GM20431 (cell line): ENCODE measurements around the gene RB1.

ENCODE experiments used
- in situ Hi-C: fragments of 300-500 bp; cut with MseI, MboI; formaldehyde crosslinking; loops from one replicate; pipeline ENCODE4 v1.15.0; 2020; ENCODE audit warnings: low sequenced_read_pairs; ENCODE audit not compliant: unreplicated experiment

RB1 gene

DNA sequence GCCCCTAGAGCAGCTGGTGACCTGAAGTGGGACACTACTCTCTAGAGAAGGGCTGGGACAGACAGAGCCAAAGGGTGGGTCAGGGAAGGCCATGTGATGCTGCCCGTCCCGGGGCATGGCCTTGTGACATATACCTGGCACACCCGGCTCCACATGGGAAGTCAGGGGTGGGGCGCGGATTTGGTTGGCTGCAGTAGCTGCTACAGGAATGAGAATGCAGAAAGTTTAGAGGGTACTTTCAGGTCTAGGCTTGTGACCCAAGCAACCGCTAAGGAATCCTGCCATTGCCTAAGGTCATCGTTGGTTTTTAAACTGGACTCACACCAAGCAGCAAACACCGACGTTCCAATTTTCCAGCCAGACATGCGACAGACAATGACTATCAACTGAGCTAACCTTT, 203.5 kb downstream of the RB1 start:
- in situ Hi-C loops, result no loop called here

DNA sequence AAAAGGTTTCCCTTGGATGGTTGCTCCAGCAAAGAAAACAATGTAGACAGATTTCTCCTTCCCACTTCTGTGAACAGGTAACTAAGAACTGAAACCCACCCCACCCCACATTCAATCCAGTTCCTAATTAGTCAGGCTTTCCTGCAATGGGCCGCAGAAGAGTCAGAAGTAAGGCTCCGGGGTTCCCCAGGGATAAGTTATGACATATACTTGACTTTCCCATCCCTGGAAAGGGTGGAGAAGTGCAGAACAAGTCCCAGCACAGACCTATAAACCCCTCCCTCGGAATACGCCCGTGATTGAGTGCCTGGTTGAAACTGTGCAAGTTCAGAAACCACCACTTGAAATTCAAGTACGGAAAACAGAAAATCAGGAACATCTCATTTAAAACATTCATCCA, 204.5 kb downstream of the RB1 start:
- in situ Hi-C loops, result no loop called here

DNA sequence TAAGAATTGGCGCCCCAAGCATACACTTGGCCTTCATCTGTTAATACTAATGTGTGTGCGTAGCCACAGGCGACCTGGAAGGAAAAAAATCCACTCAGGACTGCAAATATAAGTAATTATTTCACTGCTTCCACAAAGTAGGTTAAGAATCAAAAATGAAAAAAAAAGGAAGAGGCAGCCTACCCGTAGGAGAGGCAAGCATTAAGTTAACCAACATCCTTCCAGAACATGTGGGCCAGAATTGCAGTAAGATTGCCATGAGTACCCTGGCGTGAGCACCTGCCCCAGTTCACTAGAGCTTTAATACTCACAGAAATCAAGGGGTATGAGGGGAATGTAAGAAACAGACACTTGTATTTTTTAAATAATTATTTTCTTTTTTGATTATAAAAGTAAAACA, 207.1 kb downstream of the RB1 start:
- in situ Hi-C loops, result no loop called here

DNA sequence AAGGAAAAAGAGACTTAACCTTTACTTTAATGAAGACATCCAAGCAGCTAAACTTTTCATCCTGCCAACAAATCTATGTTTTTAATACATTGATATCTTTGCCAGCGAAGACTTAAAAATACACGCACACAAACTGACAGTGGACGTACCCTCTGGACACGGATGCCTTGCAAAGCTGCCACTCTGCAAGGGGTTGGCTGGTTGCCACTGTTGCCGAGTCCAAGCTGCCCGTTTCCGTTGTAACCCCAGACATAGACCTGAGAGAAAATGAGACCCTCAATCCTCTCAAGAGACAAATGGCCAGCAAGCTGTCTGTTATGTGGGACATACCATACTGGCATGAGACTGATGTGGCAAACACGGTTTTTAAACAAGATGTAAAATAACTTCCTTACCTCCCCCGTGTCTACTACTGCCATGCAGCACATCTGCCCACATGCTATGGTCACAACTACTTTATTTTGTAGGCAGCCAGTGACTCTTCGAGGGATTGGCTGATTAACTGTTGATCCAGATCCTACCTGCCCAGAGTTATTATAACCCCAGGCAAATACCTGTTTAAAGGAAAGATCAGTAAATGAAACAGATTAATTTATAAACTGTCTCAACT, 208.2 kb downstream of the RB1 start:
- in situ Hi-C loops, result no loop called here

DNA sequence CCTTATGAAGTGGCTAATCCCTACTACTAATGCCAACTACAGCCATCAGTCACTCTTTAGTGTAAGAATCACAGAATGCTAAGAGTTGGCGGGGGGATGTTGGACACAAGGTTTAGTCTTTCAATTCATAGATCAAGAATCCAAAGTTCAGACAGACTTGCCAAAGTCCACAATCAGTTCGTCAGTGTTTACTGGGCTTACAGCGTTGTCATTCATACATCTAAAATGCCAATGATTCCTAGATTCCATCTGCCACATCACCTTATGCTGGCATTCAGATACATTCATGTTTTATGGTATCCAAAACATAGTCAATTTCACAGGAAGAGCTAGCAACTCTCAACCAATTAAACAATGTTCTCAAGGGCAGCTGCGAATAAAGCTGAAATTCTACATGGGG, 211.2 kb downstream of the RB1 start:
- in situ Hi-C loops, result no loop called here

DNA sequence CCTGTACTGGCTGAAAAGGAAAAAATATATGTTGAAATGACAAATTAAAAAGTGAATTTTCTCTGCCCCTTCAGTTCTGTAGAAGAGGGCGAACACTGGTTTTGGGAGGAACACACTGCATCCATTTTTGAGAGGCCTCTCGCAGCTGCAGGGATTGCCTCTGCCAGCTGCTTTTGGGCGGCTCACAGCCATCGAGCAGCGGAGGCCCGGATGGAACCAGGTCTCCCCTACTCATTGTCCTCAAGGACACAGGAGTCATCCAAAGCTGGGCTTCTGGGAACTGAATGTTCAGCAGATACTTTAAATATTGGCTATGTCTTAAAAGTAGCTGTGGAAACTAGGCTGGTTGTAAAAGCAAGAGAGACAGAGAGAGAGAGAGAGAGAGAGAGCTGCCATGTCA, 212.2 kb downstream of the RB1 start:
- in situ Hi-C loops, result no loop called here

DNA sequence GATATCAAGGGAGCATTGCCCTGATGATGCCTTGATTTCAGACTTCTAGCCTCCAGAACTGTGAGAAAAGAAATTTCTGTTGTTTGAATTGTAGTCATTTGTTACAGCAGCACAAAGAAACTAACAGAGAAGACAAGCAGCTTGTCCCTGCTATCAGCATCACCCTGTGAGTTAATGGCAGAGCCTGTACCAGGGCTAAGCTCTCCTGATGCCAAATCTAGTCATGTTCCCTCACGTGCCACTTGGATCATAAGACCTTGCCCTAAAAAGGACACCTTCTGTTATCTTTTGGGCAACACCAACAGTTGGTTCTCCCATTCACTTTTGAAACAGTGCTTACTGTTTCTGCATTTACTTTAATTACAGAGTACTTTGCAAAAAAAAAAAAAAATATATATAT, 214.5 kb downstream of the RB1 start:
- in situ Hi-C loops, result no loop called here

DNA sequence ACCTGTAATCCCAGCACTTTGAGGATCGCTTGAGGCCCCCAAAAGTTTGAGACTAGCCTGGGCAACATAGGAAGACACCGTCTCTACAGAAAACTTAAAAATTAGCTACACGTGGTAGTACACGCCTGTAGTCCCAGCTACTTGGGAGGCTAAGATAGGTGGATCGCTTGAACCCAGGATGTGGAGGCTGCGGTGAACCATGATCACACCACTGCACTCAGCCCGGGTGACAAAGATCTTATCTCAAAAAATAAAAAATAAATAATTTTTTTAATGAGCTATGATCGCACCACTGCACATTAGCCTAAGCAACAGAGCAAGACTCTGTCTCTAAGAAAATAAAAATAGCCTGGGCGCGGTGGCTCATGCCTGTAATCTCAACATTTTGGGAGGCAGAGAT, 222.7 kb downstream of the RB1 start:
- in situ Hi-C loops, result no loop called here

DNA sequence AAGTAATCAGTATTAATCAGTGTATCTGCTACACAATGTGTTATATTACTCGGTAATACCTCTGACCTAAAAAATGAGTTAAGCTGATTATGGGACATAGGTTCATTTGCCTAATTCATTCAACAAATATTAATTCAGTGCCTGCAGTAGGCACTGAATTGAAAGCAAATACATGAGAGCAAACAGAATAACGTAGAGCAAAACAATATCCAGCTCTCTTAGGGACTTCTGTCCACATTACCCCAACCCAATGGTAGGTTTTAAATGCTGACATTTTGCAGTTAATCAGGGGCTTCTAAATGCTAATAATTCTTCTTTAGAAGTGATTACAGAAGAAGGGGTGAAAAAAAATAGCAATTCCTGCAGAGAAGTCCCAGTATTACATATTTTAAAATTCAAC, 224.4 kb downstream of the RB1 start:
- in situ Hi-C loops, result no loop called here

DNA sequence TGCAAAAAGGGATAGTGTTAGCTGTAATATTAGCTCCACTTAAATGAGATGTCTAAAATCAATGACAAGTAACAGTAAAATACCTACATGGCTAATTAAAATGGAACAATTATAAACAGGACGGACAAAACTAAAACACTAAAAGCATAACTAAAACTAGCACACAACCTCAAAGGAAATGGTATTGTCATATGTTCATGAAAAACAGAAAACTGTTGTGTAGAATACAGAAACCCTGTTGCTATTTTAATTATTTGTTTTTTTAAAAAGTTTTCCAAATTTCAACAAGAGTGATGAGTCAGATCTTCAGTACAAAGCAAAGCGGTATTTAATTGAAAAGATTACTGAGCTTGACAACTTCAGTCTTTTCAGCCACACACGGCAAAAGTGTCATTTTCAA, 225.2 kb downstream of the RB1 start:
- in situ Hi-C loops, result no loop called here

DNA sequence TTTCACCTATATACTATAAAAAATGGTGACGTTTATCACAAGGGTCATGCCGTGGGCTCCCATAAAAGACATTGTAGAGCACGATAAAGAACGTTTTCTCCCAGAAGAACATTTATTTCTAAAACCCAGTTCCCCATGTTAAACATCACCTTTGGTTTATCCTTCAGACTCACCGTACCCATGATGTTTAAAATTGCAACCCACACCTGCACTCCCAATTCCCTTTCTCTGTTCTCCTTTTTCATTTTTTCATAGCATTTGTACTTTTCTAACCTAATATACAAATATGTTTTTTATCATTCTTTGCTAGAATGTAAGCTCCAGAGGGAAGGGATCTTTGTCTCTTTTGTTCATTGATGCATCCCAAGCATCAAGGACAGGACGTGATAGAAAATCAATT, 227.3 kb downstream of the RB1 start:
- in situ Hi-C loops, result no loop called here
